ENCODE measurements around the gene TLX1.
"Not testable (repeated sequence)": the region's sequence is repeated elsewhere in the genome, so short reads cannot be mapped to it uniquely, and the experiment has no call there.

Gene TLX1

DNA sequence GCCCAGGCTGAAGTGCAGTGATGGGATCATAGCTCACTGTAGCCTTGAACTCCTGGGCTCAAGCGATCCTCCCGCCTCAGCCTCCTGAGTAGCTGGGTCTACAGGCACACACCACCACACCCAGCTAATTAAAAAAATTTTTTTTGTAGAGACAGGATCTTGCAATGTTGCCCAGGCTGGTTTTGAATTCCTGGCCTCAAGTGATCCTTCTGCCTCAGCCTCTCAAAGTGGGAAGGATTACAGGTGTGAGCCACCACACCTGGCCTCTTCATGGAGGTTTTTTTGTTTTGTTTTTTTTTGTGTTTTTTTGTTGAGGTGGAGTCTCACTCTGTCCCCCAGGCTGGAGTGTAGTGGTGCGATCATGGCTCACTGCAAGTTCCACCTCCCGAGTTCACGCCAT is 23.4 kb downstream of the TLX1 start:
- DNase-seq, result not testable (repeated sequence)

DNA sequence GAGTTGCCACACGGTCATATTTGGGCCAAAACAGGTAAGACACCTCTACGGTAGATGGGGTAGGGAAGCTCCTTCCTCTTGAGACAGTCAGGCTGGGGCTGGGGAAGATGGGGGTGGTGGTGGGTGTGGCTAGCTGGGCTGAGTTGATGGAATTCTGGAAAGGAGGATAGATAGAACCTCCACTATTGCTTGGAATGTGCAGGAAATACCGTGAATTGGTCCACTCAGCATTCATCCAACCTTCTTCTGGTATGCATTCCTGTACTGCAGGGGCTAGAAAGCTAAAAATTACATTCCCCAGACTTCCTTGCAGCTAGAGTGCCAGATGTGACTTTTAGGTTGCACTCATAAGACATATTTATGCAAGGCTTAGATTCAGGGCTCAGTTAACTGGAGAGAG is 24.8 kb downstream of the TLX1 start:
- no peak for DNase-seq

DNA sequence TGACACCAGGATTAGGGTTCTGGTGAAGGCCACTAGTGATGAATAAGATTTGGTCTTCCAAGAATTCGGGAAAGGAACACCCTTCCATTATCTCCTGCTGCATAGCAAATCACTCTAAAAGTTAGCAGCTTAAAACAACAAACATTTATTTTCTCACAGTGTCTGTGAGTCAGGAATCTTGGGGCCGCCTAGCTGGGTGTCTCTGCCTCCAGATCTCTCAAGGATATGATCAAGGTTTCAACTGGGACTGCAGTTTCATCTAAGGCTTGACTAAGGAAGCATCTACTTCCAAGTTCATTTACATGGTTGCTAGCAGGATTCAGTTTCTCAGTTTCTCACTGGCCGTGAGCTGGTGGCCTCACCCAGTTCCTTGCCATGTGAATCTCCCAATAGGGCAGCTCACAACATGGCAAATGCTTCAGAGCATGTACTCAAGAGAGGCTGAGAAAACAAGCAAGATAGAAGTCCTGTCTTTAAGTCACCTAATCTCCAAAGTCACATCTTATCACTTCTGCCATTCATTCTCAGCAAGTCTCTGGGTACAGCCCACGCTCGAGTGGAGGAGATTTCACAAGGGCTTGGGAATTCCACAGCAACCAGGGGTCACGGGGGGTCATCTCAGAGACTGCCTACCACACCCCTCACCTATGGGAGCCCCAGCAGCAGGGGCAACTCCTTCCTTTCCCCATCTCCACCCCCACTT is 26.8 kb downstream of the TLX1 start:
- no peak for DNase-seq

DNA sequence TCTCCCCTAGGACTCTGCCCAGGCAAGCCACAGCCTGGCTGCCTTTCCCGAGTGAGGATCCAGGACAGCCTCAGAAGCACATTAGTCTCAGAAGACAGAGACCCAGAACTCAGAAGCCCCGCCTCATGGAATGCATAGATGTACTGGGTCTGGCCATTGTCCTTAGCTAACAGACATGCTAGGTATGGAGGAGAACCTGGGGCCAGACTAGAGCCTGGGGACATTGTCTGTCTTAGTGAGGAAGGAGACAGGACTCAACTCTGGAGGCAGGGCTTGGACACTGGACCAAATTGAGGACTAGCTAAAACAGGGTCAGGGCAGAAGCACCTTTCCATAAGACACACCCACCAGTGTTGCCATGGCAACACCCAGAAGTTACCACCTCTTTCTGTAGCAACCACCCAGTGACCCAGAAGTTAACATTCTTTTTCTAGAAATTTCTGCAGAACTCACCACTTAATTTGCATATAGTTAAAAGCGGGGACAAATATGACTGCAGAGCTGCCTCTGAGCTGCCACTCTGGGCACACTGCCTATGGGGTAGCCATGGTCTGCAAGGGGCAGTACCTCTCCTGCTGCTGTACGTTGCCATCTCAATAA is 27.5 kb downstream of the TLX1 start:
- no peak for DNase-seq

DNA sequence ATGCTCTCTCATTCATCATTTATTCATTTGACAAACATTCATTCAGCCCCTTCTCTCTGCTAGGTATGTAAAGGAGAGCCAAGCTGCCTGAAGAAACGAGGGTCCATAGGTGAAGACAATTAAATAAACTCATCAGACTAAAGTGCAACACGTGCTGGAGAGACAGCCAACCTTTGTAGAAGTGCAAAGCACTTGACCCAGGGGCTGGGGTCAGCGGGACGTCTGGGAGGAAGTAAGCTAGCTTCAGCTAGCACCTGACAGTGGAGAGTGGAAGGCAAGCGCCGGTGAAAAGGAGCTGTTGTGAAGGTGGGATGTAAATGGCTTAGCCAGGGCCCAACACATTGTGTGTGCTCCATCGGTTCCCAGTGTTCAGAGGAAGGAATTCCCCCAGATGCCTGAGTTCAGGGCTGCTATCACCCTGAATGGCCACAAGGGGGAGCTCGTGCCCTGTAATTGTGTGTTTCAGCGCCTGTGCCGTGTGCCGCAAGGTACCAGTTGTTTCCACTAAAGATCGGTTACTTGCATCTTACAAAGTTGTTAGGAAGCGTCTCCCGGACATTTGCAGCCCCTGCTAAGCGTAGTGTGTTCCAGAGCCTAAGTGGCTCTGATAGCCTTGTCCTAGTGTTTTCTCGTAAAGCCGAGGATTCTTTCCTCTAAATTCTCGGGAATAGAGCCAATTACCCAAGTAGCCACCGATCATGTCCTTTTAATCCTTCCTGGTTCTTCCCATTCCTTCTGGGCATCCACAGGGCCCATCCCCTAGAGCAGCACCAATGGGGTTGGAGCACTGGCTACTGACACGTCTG is 30.6 kb downstream of the TLX1 start:
- DNase-seq, result peak; percentile 35 to 56

DNA sequence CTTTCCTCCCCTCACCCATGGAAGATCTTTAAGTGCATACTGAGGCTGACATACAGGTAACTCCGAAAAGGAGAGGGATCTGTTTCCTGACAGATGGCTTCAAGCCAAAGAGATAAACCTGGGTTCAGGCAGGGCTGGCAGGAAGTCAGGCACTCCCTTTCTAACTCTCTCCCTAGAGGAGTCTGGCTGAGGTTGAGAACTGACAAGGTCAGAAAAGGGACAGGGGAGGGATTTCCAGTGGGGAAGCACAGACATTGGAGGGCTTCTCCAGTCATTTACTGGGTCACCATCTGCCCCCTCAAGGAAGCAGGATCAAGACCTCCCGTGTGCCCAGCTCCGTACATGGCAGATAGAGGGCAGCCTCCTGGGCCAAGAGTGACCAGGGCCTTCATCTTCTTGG is 31.6 kb downstream of the TLX1 start:
- peak; percentile 34 to 49 for DNase-seq

DNA sequence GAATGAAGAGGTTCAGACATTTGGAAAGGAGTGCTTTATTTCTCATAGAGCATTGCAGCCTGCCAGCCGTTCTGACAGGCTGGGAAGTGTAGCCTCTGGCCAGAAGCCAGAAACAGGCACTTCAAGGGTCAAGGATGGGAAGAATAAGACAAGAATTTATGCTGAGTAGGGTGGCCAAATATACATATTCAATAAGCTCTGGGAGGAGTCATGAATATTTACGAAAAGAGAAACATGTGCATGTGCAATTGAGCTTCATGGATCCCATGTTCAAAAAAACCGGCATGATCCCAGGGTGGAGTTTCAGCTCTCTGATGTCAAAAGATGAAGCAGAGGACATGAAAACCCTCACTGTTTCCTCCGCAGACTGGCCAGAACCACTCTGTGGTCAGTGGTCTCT is 32.9 kb downstream of the TLX1 start:
- peak in 1 of 2 experiments; percentile 3 for DNase-seq

DNA sequence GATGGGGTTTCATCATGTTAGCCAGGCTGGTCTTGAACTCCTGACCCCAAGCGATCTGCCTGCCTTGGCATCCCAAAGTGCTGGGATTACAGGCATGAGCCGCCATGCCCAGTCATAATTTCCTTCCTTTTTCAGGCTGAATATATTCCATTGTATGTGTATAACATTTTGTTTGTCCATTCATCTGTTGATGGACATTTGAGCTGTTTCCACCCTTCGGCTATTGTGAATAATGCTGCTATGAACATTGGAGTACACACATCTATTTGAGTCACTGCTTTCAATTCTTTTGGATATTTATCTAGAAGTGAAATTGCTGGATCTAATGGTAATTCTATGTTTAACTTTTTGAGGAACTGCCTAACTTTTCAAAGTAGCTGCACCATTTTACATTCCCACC is 34.6 kb downstream of the TLX1 start:
- no peak for DNase-seq

DNA sequence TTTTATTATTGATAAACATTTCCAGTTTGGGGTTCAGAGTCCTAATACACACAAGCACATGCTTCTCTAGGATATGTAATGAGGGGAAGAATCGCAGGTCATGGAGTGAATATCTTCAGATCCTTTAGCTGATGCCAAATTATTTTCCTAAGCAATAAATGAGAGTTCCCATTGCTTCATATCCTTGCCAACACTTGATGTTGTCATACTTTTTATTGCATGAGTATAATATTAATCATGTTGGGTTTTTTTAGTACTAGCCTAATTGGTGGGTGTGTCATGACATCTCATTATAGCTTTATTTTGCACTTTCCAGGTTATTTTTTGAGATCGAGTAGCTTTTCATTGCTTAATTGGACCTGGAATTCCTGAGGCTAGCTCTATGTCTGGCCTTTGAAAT is 35.3 kb downstream of the TLX1 start:
- DNase-seq, result no peak

DNA sequence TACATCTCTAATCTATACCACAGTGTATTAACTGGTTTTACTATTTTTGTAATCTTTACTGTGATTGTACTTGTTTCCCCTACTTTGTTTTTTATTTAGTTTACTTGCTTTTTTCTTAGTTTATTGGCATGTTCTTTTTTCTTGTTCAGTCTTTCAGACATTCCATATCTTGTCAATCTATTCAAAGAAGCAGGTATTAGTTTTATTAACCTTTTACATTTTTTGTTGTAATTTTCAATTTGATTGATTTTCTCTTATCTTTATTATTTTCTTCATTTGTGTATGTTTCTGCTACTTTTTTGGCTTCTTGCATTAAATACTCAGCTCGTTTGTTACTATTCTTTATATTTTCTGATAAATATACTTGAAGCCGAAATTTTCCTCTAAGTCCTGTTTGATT is 41.6 kb downstream of the TLX1 start:
- no peak for DNase-seq

DNA sequence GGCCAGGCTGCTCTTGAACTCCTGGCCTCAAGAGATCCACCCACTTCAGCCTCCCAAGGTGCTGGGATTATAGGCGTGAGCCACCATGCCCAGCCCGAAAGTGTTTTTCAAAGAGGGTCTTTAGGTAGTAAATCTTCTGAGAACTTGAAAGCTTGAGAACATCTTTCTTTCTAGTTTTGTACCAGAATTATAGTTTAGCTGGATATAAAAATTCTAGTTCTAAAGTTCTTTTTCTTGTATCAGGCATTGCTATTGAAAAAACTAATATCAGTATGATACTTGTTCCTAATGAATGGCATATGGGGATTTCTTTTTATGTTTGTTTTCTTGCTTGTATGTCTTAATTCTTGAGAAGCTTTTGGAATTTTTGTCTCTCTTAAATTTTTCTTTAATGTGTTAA is 43.2 kb downstream of the TLX1 start:
- no peak for DNase-seq

DNA sequence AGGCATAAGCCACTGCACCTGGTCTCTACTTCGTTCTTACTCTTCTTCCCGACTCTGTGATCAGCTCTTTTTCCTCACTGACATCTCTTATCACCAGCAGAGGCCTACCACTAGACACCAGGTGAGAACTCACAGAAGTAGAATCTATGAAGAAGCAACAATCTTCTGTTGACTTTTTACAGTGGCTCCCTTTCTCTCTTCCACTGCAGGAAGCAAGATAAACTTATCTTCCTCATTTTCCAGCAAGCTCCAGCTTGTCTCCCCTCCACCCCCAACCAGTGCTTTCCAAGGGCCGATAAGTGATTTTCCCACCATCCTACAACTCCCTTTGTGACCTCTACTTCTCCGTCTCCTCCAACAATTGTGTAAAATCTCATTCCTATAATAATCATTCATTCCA is 45.5 kb downstream of the TLX1 start:
- DNase-seq, result no peak

DNA sequence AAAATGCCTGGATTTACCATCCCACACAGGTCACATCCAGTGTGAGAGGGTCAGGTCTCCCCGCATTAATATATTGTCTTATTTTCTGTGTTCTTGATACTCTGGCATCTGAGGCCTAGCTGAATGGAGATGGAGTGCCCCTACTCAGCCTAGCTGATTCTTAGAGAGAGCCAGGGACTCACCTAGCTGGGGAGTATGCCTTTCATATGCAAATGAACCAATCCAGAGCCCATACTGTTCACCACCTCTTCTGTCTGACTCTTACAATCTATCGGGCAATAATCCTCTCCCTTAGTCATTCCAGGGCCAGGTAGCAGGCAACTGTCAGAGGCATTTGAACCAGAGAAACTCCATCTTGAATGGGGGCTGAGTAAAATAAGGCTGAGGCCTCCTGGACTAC is 51.8 kb downstream of the TLX1 start:
- no peak for DNase-seq

DNA sequence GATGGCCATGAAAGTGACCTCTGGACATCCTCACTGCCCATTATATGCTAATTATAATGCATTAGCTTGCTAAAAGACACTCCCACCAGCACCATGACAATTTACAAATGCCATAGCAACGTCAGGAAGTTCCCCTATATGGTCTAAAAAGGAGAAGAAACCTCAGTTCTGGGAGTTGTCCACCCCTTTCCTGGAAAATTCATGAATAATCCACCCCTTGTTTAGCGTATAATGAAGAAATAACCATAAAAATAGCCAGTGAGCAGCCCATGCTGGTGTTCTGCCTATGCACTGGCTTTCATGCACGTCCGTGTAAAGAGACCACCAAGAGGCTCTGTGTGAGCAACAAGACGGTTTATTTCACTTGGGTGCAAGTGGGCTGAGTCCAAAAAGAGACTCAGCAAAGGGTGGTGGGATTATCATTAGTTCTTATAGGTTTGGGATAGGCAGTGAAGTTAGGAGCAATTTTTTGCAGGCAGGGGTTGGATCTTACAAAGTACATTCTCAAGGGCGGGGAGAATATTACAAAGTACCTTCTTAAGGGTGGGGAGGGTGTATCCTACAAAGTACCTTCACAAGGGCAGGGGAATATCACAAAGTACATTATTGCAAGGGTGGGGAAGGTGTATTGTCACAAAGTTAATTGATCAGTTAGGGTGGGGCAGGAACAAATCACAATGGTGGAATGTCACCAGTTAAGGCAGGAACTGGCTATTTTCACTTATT is 52.5 kb downstream of the TLX1 start:
- no peak for DNase-seq

All from NCI-H524 (cell line).